ENCODE results near the gene HPD.

GRCh38 chr12:121888478-121889273 is 30.0 kb upstream of the HPD start, which contains the start of gene PSMD9:
- TF ChIP-seq CTCF (conservative IDR thresholded peaks at IDR 0.05 in 1 of 2, IDR thresholded peaks at IDR 0.05 in 1 of 2; ENCODE audit: low read depth in 1 of 2, low read length in 2 of 2) (peak; percentile 70 to 85), EZH2 (IDR thresholded peaks at IDR 0.05; ENCODE audit: low read length, missing control alignments) (no peak)

Measured in fibroblast of lung (primary cell).